DND-41 (cell line): ENCODE measurements around the gene CHN1.
A peak's percentile ranks its signal among the peaks of the same experiment; 100 is the strongest.

ENCODE experiments used
- ATAC-seq: fragments of 200-7000 bp; cut with Tn5 transposase; 3 replicates; pipeline ENCODE4 v1.9.1; 2021; ENCODE audit warnings: low read depth; ENCODE audit not compliant: insufficient read depth
- DNase-seq: peaks from one replicate; pipeline ENCODE4 v3.0.0-alpha.2; 2020
- H2AFZ ChIP-seq: 2 replicates; pipeline ENCODE4 v1.6.0; 2012; ENCODE audit warnings: low read depth, low read length
- H3K27ac ChIP-seq: 2 replicates; pipeline ENCODE4 v1.5.1; 2012; ENCODE audit warnings: low read length, inconsistent platforms
- H3K27me3 ChIP-seq: fragments of 200-600 bp; sonication (generic); 2 replicates; pipeline ENCODE4 v1.6.0; 2012; ENCODE audit warnings: low read length, mild to moderate bottlenecking, inconsistent platforms; ENCODE audit not compliant: insufficient read depth, poor library complexity
- H3K36me3 ChIP-seq: 2 replicates; pipeline ENCODE4 v1.5.1; 2012; ENCODE audit warnings: low read length, inconsistent platforms; ENCODE audit not compliant: insufficient read depth
- H3K4me1 ChIP-seq: 2 replicates; pipeline ENCODE4 v1.5.1; 2012; ENCODE audit warnings: mild to moderate bottlenecking, low read length; ENCODE audit not compliant: insufficient read depth
- H3K4me2 ChIP-seq: 2 replicates; pipeline ENCODE4 v1.6.0; 2012; ENCODE audit warnings: mild to moderate bottlenecking, moderate library complexity, low read length, inconsistent platforms; ENCODE audit not compliant: insufficient read depth
- H3K4me3 ChIP-seq, 2 experiments: fragments of 200-600 bp in 1 of 2; shearing (Covaris generic) in 1 of 2; 2 replicates each; pipeline ENCODE4 v1.5.1; 2012 to 2016; ENCODE audit warnings: inconsistent platforms in 2 of 2, low read length in 2 of 2, mild to moderate bottlenecking in 2 of 2, low read depth in 1 of 2, moderate library complexity in 1 of 2
- H3K79me2 ChIP-seq: 2 replicates; pipeline ENCODE4 v1.6.0; 2012; ENCODE audit warnings: low read length, inconsistent platforms; ENCODE audit not compliant: insufficient read depth
- H3K9ac ChIP-seq: 2 replicates; pipeline ENCODE4 v1.6.0; 2012; ENCODE audit warnings: low read depth, mild to moderate bottlenecking, inconsistent platforms, low read length, moderate library complexity
- H3K9me3 ChIP-seq: 2 replicates; pipeline ENCODE4 v1.5.1; 2012; ENCODE audit warnings: low read length, moderate library complexity, mild to moderate bottlenecking, inconsistent platforms; ENCODE audit not compliant: insufficient read depth, severe bottlenecking
- H4K20me1 ChIP-seq: 2 replicates; pipeline ENCODE4 v1.6.0; 2012; ENCODE audit warnings: low read length; ENCODE audit not compliant: insufficient read depth
- EZH2 ChIP-seq: IDR thresholded peaks from 3 replicates; pipeline ENCODE4 v1.6.1; 2012; ENCODE audit warnings: borderline replicate concordance, low read depth, mild to moderate bottlenecking, moderate library complexity, low read length, inconsistent platforms; ENCODE audit not compliant: severe bottlenecking
- TF ChIP-seq, protein P1 (sequence below): IDR thresholded peaks from 2 replicates; pipeline ENCODE4 v1.5.1; 2012; ENCODE audit warnings: borderline replicate concordance, low read length, moderate library complexity, mild to moderate bottlenecking; ENCODE audit not compliant: poor library complexity, severe bottlenecking; ENCODE audit errors: extremely low read depth

Gene CHN1

DNA sequence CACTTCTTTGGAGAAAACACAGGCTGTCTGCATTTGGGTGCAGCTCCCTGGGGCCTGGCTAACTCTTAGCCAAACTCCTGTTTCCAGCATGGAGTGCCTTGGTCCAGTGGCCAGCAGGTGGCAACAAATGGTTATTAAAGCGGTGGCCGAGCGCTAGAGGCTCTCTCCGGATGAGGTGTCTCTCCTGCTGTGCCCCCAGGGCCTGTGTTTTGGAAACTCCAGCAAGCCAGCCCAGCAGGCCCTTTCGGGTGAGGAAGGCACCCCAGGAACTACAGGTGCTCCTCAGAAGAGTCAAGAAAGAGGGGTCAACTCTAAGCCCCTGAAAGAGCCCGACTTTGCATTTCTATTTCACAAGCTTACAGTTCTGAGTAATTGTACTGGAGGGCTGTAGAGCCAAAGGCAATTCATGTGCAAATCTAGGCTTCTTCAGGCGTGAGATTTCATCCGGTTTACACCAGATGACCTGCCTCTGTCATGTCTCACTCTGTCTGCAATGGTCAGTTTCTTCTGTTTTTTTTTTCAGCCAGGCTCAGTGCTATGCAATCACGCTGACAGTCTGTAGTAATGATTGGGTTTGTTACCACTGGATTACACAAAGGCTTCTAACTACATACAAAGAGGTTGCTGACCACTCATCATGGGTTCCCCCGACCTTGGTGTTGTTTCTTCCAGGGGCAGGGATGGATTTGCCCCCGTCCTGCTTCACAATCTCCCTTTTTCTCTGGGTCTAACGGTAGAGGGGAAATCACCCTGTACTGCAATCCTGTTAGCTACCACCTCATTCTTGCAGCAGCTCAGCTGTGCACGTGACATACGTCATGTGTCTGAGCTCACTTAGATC is 233.3 kb downstream of the CHN1 start:
- H3K9me3 ChIP-seq: no peaks in the 10 kb centered on the region
- no peak overlapping the region for H3K9ac ChIP-seq
- H3K27me3 ChIP-seq: peaks cover 4% of the 10 kb centered on the region
- H3K4me3 ChIP-seq: no peak overlapping the region
- ATAC-seq (peak; percentile 69; the same call in 2 of the 3 replicates), DNase-seq (peak; percentile 21)
- no peak overlapping the region for H2AFZ ChIP-seq
- H3K4me2 ChIP-seq: no peak overlapping the region
- H3K36me3 ChIP-seq: no peaks in the 10 kb centered on the region
- no peak for TF ChIP-seq EZH2
- TF ChIP-seq, protein P1, sequence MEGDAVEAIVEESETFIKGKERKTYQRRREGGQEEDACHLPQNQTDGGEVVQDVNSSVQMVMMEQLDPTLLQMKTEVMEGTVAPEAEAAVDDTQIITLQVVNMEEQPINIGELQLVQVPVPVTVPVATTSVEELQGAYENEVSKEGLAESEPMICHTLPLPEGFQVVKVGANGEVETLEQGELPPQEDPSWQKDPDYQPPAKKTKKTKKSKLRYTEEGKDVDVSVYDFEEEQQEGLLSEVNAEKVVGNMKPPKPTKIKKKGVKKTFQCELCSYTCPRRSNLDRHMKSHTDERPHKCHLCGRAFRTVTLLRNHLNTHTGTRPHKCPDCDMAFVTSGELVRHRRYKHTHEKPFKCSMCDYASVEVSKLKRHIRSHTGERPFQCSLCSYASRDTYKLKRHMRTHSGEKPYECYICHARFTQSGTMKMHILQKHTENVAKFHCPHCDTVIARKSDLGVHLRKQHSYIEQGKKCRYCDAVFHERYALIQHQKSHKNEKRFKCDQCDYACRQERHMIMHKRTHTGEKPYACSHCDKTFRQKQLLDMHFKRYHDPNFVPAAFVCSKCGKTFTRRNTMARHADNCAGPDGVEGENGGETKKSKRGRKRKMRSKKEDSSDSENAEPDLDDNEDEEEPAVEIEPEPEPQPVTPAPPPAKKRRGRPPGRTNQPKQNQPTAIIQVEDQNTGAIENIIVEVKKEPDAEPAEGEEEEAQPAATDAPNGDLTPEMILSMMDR: peak; percentile 62
- no peaks in the 10 kb centered on the region for H3K4me1 ChIP-seq
- no peaks in the 10 kb centered on the region for H3K79me2 ChIP-seq
- no peaks in the 10 kb centered on the region for H4K20me1 ChIP-seq
- no peak overlapping the region for H3K27ac ChIP-seq

DNA sequence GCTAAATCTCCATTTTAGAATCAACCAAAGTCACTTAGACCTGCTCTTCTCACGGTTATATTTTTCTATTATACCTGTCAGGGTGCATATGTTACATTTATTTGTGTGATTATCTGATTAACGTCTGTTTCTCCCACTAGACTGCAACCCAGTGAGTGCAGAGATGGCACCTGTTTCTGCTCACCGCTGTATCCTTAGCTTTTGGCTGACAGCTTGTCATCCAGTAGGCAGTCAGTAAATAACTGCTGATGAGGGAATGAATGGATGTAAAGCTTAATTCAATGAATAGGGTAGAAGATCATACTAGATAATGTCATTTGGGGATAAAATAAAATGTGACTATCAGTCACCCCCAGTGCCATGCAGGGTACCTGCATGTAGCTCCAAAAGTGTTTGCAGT is 234.0 kb downstream of the CHN1 start:
- H2AFZ ChIP-seq: no peak overlapping the region
- H3K4me3 ChIP-seq: no peak overlapping the region
- H4K20me1 ChIP-seq: no peaks in the 10 kb centered on the region
- DNase-seq (no peak), ATAC-seq (no peak)
- no peaks in the 10 kb centered on the region for H3K79me2 ChIP-seq
- no peaks in the 10 kb centered on the region for H3K4me1 ChIP-seq
- TF ChIP-seq, protein P1: no peak
- no peak for TF ChIP-seq EZH2
- no peak overlapping the region for H3K4me2 ChIP-seq
- H3K9ac ChIP-seq: no peak overlapping the region
- no peaks in the 10 kb centered on the region for H3K9me3 ChIP-seq
- peaks cover 10% of the 10 kb centered on the region for H3K27me3 ChIP-seq
- no peak overlapping the region for H3K27ac ChIP-seq
- no peaks in the 10 kb centered on the region for H3K36me3 ChIP-seq

GRCh38 chr2:174768557-174768956 is 236.6 kb downstream of the CHN1 start:
- Histone ChIP-seq H3K79me2 (no peaks in the 10 kb centered on the region), H3K4me3 (no peak overlapping the region), H3K9me3 (no peaks in the 10 kb centered on the region), H3K4me2 (no peak overlapping the region), H2AFZ (no peak overlapping the region), H3K4me1 (no peaks in the 10 kb centered on the region), H3K27me3 (peaks cover 13% of the 10 kb centered on the region), H3K9ac (no peak overlapping the region), H3K36me3 (no peaks in the 10 kb centered on the region), H4K20me1 (no peaks in the 10 kb centered on the region), H3K27ac (no peak overlapping the region)
- ATAC-seq (no peak), DNase-seq (no peak)
- TF ChIP-seq EZH2: no peak
- TF ChIP-seq, protein P1: no peak
